GM19239 (cell line): ENCODE results near the gene TMEM41B.
"Not testable (repeated sequence)": the region's sequence is repeated elsewhere in the genome, so short reads cannot be mapped to it uniquely, and the experiment has no call there.

ENCODE experiments used
- DNase-seq: peaks from one replicate; pipeline ENCODE4 v3.0.0; 2011; ENCODE audit warnings: low spot score; ENCODE audit not compliant: insufficient read length
- FAIRE-seq: peaks from 2 replicates; lab custom pipeline; 2011; peaks lifted over from hg19 to GRCh38; lab: Jason Lieb, UNC

TMEM41B gene, protein sequence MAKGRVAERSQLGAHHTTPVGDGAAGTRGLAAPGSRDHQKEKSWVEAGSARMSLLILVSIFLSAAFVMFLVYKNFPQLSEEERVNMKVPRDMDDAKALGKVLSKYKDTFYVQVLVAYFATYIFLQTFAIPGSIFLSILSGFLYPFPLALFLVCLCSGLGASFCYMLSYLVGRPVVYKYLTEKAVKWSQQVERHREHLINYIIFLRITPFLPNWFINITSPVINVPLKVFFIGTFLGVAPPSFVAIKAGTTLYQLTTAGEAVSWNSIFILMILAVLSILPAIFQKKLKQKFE

DNA sequence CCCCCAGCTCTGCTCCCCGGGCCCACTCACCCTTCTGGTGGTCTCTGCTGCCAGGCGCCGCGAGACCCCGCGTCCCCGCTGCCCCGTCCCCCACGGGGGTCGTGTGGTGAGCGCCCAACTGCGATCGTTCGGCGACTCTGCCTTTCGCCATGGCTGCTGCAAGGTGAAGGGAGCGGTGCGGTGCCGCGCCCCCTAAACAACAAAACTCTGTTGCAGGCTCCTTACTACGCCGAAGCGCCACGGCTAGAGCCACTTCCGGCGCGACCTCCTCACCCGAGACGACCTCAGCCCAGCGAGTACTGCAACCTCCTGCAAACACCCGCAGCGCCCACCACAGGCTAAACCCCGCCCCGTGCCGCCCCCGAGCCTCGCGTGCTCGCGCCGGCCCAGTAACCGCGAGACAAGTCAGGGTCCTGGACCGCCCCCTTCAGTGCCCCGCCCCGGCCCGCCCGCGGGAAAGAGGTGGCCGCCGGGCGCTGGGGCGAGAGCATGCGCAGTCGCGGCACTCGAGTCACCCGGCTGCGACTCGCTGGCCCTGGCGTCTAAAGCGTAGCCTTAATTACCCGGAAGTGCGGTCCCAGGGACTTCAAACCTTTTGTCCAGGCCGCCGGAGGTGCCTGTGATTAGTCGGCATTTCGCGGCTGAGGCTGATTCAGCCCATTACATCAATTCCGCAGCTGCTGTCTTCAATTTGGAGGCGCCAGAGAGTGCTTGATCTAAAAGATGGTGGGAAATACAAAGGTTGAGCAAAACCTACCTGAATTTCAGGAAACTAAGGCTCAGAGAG is at the start of gene TMEM41B:
Gene TMEM41B, minus strand, starts transcription at position 303 of the 787 bp plus-strand sequence. Its CDS starts 152 bp downstream, at position 151.
- DNase-seq (peak; percentile 98), FAIRE-seq (peak; percentile 90)

DNA sequence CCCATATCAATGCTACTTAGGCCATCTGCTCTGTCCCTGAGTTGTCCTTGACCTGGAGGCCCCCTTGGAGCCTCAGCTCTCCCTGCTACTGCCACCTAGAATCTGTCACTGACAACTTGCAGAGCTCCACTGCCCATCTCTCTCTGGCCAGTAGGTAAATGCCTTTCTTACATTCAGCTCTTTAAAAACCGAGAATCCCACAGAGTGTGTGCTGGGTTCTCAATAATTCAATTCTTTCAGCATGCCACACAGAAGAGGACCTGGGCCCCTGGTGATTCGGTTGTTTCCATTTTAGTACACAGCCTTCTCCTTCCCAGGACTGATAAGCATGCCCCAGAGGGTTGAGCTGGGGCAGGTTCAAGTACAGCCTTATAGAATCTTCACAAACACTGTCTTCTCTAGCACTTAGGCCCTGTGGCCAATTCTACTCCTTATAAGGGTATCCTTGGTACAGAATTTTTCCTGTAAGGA is 48.0 kb upstream of the TMEM41B start:
- DNase-seq = no peak
- FAIRE-seq = no peak

DNA sequence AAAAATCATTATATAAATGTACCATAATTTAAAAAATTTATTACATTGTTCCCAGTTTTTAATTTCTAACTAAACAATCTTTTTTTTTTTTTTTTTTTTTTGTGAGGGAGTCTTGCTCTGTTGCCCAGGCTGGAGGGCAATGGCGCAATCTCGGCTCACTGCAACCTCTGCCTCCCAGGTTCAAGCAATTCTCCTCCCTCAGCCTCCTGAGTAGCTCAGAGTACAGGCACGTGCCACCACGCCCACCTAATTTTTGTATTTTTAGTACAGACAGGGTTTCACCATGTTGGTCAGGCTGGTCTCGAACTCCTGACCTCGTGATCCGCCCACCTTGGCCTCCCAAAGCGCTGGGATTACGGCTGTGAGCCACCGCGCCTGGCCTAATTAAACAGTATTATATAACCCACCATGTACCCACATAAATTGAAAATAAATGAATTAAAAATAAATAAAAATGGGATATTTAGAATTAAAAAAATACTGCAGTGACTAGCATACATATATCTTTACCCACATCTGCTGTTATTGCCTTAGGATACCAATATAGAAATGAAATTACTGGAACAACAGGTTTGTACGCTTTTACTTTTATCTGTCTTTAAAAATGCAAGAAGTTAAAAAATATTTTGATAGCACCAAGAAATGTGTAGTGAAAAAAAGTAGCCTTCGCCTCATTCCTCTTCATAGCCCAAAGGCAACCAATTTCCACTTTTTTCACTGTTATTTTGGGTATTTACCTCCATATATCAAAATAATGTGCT is 46.6 kb upstream of the TMEM41B start:
- DNase-seq, FAIRE-seq: not testable (repeated sequence)

- FAIRE-seq (no peak), DNase-seq (no peak)
These were observed 42.6 kb upstream of the TMEM41B start for GRCh38 chr11:9357041-9357440.

GRCh38 chr11:9351321-9351881 is 37.0 kb upstream of the TMEM41B start:
- FAIRE-seq = no peak

DNA sequence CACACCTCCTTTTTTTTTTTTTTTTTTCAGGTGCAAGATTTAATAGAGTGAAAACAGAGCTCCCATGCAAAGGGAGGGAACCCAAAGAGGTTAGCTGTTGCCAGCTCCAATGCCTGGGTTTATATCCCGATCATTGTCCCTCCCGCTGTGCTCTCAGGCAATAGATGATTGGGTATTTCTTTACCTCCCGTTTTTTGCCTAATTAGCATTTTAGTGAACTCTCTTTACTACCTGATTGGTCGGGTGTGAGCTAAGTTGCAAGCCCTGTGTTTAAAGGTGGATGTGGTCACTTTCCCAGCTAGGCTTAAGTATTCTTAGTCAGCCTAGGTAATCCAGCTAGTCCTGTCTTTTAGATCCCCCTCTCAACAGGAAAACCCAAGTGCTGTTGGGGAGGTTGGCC is 33.4 kb upstream of the TMEM41B start:
- DNase-seq, FAIRE-seq: not testable (repeated sequence)

More at GRCh38 chr11:9351321-9351881, 37.0 kb upstream of the TMEM41B start:
- DNase-seq = no peak

DNA sequence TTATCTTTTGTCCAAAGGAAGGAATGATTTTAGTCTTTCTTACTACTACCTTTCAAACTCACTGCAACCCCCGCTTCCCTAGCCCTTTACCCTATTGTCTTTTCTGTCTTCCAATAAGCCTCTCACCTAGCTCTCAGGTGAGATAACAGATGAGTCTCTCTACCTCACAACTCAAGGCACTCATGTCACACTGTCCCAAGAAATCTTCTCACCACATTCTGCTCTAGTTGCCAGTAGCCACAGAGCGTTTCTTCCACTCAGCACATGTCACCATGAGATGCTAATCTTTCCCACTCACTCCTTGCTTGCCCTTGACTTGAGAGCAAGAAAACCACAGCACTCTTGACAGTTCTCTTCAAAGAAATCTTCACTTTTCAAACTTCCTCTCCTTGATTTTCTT is 32.7 kb upstream of the TMEM41B start:
- no peak for DNase-seq
- no peak for FAIRE-seq

- no peak for DNase-seq
- FAIRE-seq = no peak
These were observed 29.8 kb upstream of the TMEM41B start for GRCh38 chr11:9344061-9344680.

GRCh38 chr11:9341638-9342178 is 27.3 kb upstream of the TMEM41B start:
- FAIRE-seq (no peak), DNase-seq (no peak)

GRCh38 chr11:9332655-9333054 is 18.3 kb upstream of the TMEM41B start:
- FAIRE-seq (no peak), DNase-seq (no peak)

GRCh38 chr11:9330387-9331384 is 16.3 kb upstream of the TMEM41B start:
- DNase-seq (no peak), FAIRE-seq (no peak)

DNA sequence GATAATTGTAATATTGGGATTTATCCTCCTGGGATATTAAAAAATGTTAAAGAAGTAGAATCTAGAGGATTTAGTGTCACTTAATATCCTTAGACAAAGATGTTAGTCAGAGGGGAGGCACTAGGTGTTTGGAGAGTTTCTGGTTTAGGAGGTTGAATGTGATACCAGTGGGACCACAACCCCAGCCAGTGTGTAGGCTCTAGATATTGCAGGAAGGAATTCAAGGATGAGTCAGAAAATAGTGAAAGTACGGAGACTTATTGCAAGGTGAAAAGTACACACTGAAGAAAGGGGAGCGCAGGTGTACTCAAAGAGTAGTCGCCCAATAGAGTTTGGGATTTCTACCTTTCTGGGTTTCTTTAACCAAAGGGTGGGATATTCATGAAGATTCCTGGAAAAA is 5.7 kb upstream of the TMEM41B start:
- DNase-seq (no peak), FAIRE-seq (no peak)

DNA sequence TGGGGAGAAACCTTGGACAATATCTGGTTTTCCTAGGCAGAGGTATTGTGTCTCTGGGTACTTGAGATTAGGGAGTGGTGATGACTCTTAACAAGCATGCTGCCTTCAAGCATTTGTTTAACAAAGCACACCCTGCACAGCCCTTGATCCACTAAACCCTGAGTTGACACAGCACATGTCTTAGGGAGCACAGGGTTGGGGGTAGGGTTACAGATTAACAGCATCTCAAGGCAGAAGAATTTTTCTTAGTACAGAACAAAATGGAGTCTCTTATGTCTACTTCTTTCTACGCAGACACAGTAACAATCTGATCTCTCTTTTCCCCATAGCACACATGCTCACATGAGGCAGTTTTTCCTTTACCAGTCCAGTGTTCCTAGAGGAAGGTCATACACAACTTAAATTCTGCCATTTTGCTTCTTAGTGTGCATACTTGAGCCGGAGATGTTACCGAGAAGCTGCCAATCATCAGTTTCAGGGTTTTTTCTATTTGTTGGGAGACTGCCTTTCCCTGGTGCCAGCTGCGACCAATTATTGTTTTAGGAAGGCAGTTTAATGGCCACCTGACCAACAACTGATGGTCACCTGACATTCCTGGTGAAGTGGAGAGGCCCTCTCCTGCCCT is 5.1 kb upstream of the TMEM41B start:
- FAIRE-seq, DNase-seq: not testable (repeated sequence)

- FAIRE-seq, DNase-seq: not testable (repeated sequence)
These were observed 4.3 kb upstream of the TMEM41B start for GRCh38 chr11:9318442-9319376.

DNA sequence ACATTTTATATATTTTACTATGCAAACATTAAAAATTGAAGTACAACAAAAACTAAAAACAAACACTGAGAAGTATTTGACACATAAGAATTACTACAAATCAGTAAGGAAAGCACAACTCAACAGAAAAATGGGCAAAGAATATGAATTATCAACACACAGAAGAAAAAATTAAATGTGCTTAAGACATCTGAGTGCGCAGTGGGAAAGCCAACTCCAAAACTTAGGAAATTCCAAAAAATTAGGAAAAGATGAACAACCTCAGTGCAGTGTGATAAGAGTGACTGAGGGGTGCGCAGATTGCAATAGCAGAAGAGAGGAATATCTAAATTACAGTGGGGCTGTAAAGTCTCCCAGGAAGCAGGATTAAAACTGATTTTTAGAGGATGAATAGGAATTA is 1.9 kb upstream of the TMEM41B start:
- DNase-seq (no peak), FAIRE-seq (no peak)

DNA sequence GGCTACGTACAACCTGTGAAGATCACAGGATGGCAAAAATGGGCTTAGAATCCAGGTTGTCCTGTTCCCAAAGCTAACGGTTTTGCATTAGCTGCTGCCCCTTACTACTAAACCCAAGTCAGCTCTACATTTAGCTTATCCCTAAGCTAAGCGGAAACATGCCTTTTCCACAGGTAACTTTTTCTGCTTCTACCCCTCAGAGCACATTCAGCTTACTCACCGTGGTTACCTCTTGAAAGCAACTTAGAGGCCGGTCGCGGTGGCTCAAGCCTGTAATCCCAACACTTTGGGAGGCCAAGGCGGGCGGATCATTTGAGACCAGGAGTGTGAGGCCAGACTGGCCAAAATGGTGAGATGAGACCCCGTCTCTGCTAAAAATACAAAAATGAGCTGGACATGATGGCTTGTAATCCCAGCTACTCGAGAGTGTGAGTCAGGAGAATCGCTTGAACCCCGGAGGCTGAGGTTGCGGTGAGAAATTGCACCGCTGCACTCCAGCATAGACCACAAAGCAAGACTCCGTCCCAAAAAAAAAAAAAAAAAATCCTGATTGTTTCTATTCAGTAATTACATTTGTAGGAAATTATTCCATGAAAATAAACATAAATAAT is 790 bp upstream of the TMEM41B start:
- FAIRE-seq (no peak), DNase-seq (no peak)
